GM19328 (cell line): ENCODE data around the gene EPHB1.

Experiments
- ATAC-seq: cut with Tn5 transposase; IDR thresholded peaks from one replicate; pipeline ENCODE4 v1.9.1; 2021; ENCODE audit warnings: mild to moderate bottlenecking, moderate library complexity; ENCODE audit not compliant: unreplicated experiment

Gene EPHB1

GRCh38 chr3:134904776-134905646 lies 110.0 kb downstream of the EPHB1 start:
- no peak for ATAC-seq

- ATAC-seq = no peak
Observed at GRCh38 chr3:134905647-134905935, 110.5 kb downstream of the EPHB1 start.

GRCh38 chr3:134908271-134908670 lies 113.2 kb downstream of the EPHB1 start:
- ATAC-seq = no peak

GRCh38 chr3:134910026-134910425 lies 115.0 kb downstream of the EPHB1 start:
- ATAC-seq = no peak

GRCh38 chr3:134911586-134912548 lies 116.8 kb downstream of the EPHB1 start:
- ATAC-seq = no peak

GRCh38 chr3:134916276-134916961 lies 121.4 kb downstream of the EPHB1 start:
- ATAC-seq = no peak

- no peak for ATAC-seq
Observed at GRCh38 chr3:134917631-134918030, 122.6 kb downstream of the EPHB1 start.

GRCh38 chr3:134918441-134918840 lies 123.4 kb downstream of the EPHB1 start:
- peak; percentile 82 for ATAC-seq

GRCh38 chr3:134922101-134922500 lies 127.0 kb downstream of the EPHB1 start:
- no peak for ATAC-seq

- ATAC-seq = no peak
Observed at GRCh38 chr3:134922866-134923265, 127.8 kb downstream of the EPHB1 start.

GRCh38 chr3:134923286-134923685 lies 128.2 kb downstream of the EPHB1 start:
- ATAC-seq = no peak

- ATAC-seq = no peak
Observed at GRCh38 chr3:134927599-134927998, 132.5 kb downstream of the EPHB1 start.

- ATAC-seq = no peak
Observed at GRCh38 chr3:134928392-134928791, 133.3 kb downstream of the EPHB1 start.

- ATAC-seq = no peak
Observed at GRCh38 chr3:134928819-134929218, 133.8 kb downstream of the EPHB1 start.

- ATAC-seq = peak; percentile 59
Observed at GRCh38 chr3:134929976-134930375, 134.9 kb downstream of the EPHB1 start.

GRCh38 chr3:134931045-134931785 lies 136.2 kb downstream of the EPHB1 start:
- no peak for ATAC-seq

GRCh38 chr3:134932035-134932434 lies 137.0 kb downstream of the EPHB1 start:
- ATAC-seq = no peak

GRCh38 chr3:134933997-134934396 lies 138.9 kb downstream of the EPHB1 start:
- no peak for ATAC-seq

GRCh38 chr3:134934933-134935332 lies 139.9 kb downstream of the EPHB1 start:
- no peak for ATAC-seq

GRCh38 chr3:134937256-134938028 lies 142.4 kb downstream of the EPHB1 start:
- ATAC-seq = no peak
